Right atrium auricular region (tissue), 2 donors: Measurements from ENCODE around the gene USH1C. TPM values are rescaled to one million over a fixed set of nuclear protein-coding genes. Genes with fewer than 3 reads are reported as not detected.

Source experiments
- DNase-seq: peaks from one replicate; pipeline ENCODE4 v3.0.0-alpha.2; 2019; ENCODE audit warnings: low spot score
- H3K27ac ChIP-seq, 2 donors: fragments of 200-600 bp; sonication (generic); 1 replicate in 1 of 2; 2 replicates in 1 of 2; pipeline ENCODE4 v1.5.1; 2016 to 2019
- H3K27me3 ChIP-seq, 2 donors: fragments of 200-600 bp; sonication (generic); one replicate each; pipeline versions ENCODE4 v1.5.1 to v1.6.0; 2017 to 2019
- H3K36me3 ChIP-seq: fragments of 200-600 bp; sonication (generic); one replicate; pipeline ENCODE4 v1.5.1; 2016
- H3K4me1 ChIP-seq, 2 donors: fragments of 200-600 bp; sonication (generic); one replicate each; pipeline versions ENCODE4 v1.5.1 to v1.6.0; 2017 to 2019
- H3K4me3 ChIP-seq, 2 donors: fragments of 200-600 bp; sonication (generic); 1 replicate in 1 of 2; 2 replicates in 1 of 2; pipeline ENCODE4 v1.5.1; 2017 to 2019; ENCODE audit warnings: mild to moderate bottlenecking in 1 of 2, moderate library complexity in 1 of 2
- H3K9me3 ChIP-seq, 2 donors: fragments of 200-600 bp; sonication (generic); one replicate each; pipeline ENCODE4 v1.5.1; 2019
- CTCF ChIP-seq, 2 donors: fragments of 200-600 bp; sonication (generic); IDR thresholded peaks; one replicate each; pipeline ENCODE4 v1.5.1; 2019; ENCODE audit warnings: antibody characterized with exemption in 2 of 2
- total RNA-seq, 2 donors: library from RNA; depleted of rRNA; stranded (reverse); fragments of >200 nt; gene quantifications; one replicate each; pipeline ENCODE4 v1.1.0, GENCODE V29; 2016

The USH1C gene
- total RNA-seq, 2 donors from 2014 or later: not detected

GRCh38 chr11:17585911-17586695 is 41.9 kb upstream of the USH1C start:
- no peak for TF ChIP-seq CTCF (IDR thresholded peaks at IDR 0.05)
- H3K36me3 ChIP-seq: no peaks in the 10 kb centered on the region

GRCh38 chr11:17581732-17582053 is 37.5 kb upstream of the USH1C start:
- Histone ChIP-seq H3K4me1 (no peaks in the 10 kb centered on the region), H3K4me3 (no peak overlapping the region), H3K36me3 (no peaks in the 10 kb centered on the region), H3K27ac (no peak overlapping the region), H3K27me3 (no peaks in the 10 kb centered on the region), H3K9me3 (peaks cover 0 to 4% of the 10 kb centered on the region in 2 donors)
- no peak for TF ChIP-seq CTCF (IDR thresholded peaks at IDR 0.05)
- DNase-seq: no peak

More at GRCh38 chr11:17585911-17586695, 41.9 kb upstream of the USH1C start:
- no peaks in the 10 kb centered on the region for H3K27me3 ChIP-seq
- H3K9me3 ChIP-seq: peaks cover 0 to 4% of the 10 kb centered on the region in 2 donors
- H3K4me1 ChIP-seq: no peaks in the 10 kb centered on the region
- no peak overlapping the region for H3K27ac ChIP-seq
- H3K4me3 ChIP-seq: no peak overlapping the region
- no peak for DNase-seq

GRCh38 chr11:17581036-17581731 is 37.0 kb upstream of the USH1C start:
- H3K27ac ChIP-seq: no peak overlapping the region
- no peaks in the 10 kb centered on the region for H3K4me1 ChIP-seq
- no peaks in the 10 kb centered on the region for H3K27me3 ChIP-seq
- TF ChIP-seq CTCF (IDR thresholded peaks at IDR 0.05): no peak
- no peak overlapping the region for H3K4me3 ChIP-seq
- DNase-seq: no peak
- peaks cover 0 to 4% of the 10 kb centered on the region in 2 donors for H3K9me3 ChIP-seq
- no peaks in the 10 kb centered on the region for H3K36me3 ChIP-seq

GRCh38 chr11:17580271-17580670 is 36.1 kb upstream of the USH1C start:
- no peaks in the 10 kb centered on the region for H3K36me3 ChIP-seq
- TF ChIP-seq CTCF (IDR thresholded peaks at IDR 0.05): no peak
- no peak overlapping the region for H3K4me3 ChIP-seq
- H3K27me3 ChIP-seq: no peaks in the 10 kb centered on the region
- no peaks in the 10 kb centered on the region for H3K4me1 ChIP-seq
- H3K27ac ChIP-seq: no peak overlapping the region
- DNase-seq: no peak
- H3K9me3 ChIP-seq: peaks cover 0 to 4% of the 10 kb centered on the region in 2 donors

- no peaks in the 10 kb centered on the region for H3K4me1 ChIP-seq
- H3K9me3 ChIP-seq: peaks cover 0 to 4% of the 10 kb centered on the region in 2 donors
- H3K4me3 ChIP-seq: no peak overlapping the region
- no peaks in the 10 kb centered on the region for H3K27me3 ChIP-seq
- H3K27ac ChIP-seq: no peak overlapping the region
- DNase-seq: no peak
- H3K36me3 ChIP-seq: no peaks in the 10 kb centered on the region
- no peak for TF ChIP-seq CTCF (IDR thresholded peaks at IDR 0.05)
Measured at GRCh38 chr11:17579451-17579850, 35.2 kb upstream of the USH1C start.
